Osteoblast (primary cell): ENCODE data around the gene MARK3. TPM values are rescaled to one million over a fixed set of nuclear protein-coding genes. Genes with fewer than 3 reads are reported as not detected.

Source experiments
- DNase-seq: peaks from one replicate; pipeline ENCODE4 v3.0.0; 2011; ENCODE audit warnings: low spot score, mixed read lengths; ENCODE audit not compliant: insufficient read length; ENCODE audit errors: missing footprints
- H2AFZ ChIP-seq: 2 replicates; pipeline ENCODE4 v1.6.0; 2011; ENCODE audit warnings: mild to moderate bottlenecking, low read length
- H3K27ac ChIP-seq: 2 replicates; pipeline ENCODE4 v1.5.1; 2011; ENCODE audit warnings: mild to moderate bottlenecking, low read depth, low read length, moderate library complexity
- H3K27me3 ChIP-seq: 2 replicates; pipeline ENCODE4 v1.6.0; 2012; ENCODE audit warnings: mild to moderate bottlenecking, control low read depth, inconsistent platforms, low read length, moderate library complexity; ENCODE audit not compliant: insufficient read depth
- H3K36me3 ChIP-seq: 2 replicates; pipeline ENCODE4 v1.5.1; 2011; ENCODE audit warnings: mild to moderate bottlenecking, low read length, control low read depth, moderate library complexity; ENCODE audit not compliant: insufficient read depth
- H3K4me1 ChIP-seq: 2 replicates; pipeline ENCODE4 v1.5.1; 2011; ENCODE audit warnings: mild to moderate bottlenecking, low read length, control low read depth, moderate library complexity; ENCODE audit not compliant: insufficient read depth
- H3K4me2 ChIP-seq: 2 replicates; pipeline ENCODE4 v1.6.0; 2011; ENCODE audit warnings: mild to moderate bottlenecking, low read length; ENCODE audit not compliant: insufficient read depth
- H3K4me3 ChIP-seq: fragments of 200-600 bp; sonication (generic); 3 replicates; pipeline ENCODE4 v1.5.1; 2012; ENCODE audit warnings: mild to moderate bottlenecking, low read length, inconsistent platforms; ENCODE audit not compliant: insufficient read depth
- H3K79me2 ChIP-seq: 2 replicates; pipeline ENCODE4 v1.6.0; 2012; ENCODE audit warnings: mild to moderate bottlenecking, low read length, control low read depth, inconsistent platforms; ENCODE audit not compliant: insufficient read depth
- H3K9me3 ChIP-seq: 2 replicates; pipeline ENCODE4 v1.5.1; 2011; ENCODE audit warnings: low read depth, low read length, control low read depth
- H4K20me1 ChIP-seq: 2 replicates; pipeline ENCODE4 v1.6.0; 2012; ENCODE audit warnings: mild to moderate bottlenecking, low read length, control low read depth; ENCODE audit not compliant: insufficient read depth
- CTCF ChIP-seq: IDR thresholded peaks from 2 replicates; pipeline ENCODE4 v1.5.1; 2011; ENCODE audit warnings: mild to moderate bottlenecking, low read depth, low read length, moderate library complexity; ENCODE audit errors: extremely low read depth
- total RNA-seq: library from RNA; depleted of rRNA; stranded (reverse); fragments of >200 nt; gene quantifications from 2 replicates; pipeline ENCODE4 v1.2.3, GENCODE V29; 2012

Gene MARK3
- total RNA-seq, 1 donor: 101 TPM

GRCh38 chr14:103427485-103428443, 42.5 kb downstream of the MARK3 start:
- peaks cover 15% of the 10 kb centered on the region for H4K20me1 ChIP-seq

DNA sequence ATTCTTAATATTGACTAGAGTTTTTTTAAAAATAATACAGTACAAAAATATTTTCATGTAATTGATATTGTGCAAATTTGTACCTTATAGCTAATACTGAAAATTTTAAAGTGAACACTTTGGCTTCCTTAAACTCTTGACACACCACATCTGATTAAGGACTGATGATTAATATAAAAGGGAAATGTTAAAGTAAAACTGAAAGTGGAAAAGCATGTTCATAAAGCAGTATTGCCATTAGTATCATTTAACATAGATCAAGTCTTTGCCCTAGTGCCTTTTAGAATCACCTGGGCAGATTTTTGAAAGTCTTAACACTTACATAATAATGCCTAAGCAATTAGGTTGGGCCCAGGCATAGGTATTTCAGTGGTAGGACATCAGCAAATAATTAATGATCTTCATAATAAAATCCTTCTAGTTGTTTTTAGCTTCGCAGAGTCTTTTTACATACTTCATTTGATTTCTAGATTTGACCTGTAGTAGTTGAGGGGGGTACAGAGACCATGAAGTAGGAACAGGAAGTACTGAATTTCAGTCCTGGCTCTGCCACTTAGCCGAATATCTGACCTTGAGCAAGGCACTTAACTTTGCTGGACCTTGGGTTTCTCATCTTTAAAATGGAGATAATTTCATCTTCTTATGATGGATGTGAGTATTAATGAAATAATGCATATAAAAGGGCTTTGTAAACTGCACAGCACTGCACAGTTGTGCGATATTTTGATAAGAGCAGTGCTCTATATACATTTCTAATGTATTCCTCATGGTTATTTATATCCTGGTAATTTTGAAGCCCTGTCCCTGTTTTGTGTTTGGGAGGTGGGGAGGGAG, 43.7 kb downstream of the MARK3 start:
- Histone ChIP-seq H3K4me1 (peaks cover 17% of the 10 kb centered on the region), H3K4me3 (no peak overlapping the region), H3K27ac (peak overlapping the region; percentile 69), H3K9me3 (no peaks in the 10 kb centered on the region), H3K4me2 (no peak overlapping the region), H3K36me3 (peaks cover 1% of the 10 kb centered on the region), H3K27me3 (no peaks in the 10 kb centered on the region), H4K20me1 (peaks cover 9% of the 10 kb centered on the region), H3K79me2 (peaks cover 90% of the 10 kb centered on the region), H2AFZ (no peak overlapping the region)
- no peak for DNase-seq
- TF ChIP-seq CTCF: no peak

More at GRCh38 chr14:103427485-103428443, 42.5 kb downstream of the MARK3 start:
- H3K4me2 ChIP-seq: no peak overlapping the region
- no peaks in the 10 kb centered on the region for H3K27me3 ChIP-seq
- no peaks in the 10 kb centered on the region for H3K36me3 ChIP-seq
- H3K79me2 ChIP-seq: peaks cover 90% of the 10 kb centered on the region
- no peak overlapping the region for H2AFZ ChIP-seq
- peaks cover 28% of the 10 kb centered on the region for H3K4me1 ChIP-seq
- H3K9me3 ChIP-seq: no peaks in the 10 kb centered on the region
- peak overlapping the region; percentile 69 for H3K27ac ChIP-seq
- no peak overlapping the region for H3K4me3 ChIP-seq
- no peak for DNase-seq
- no peak for TF ChIP-seq CTCF

DNA sequence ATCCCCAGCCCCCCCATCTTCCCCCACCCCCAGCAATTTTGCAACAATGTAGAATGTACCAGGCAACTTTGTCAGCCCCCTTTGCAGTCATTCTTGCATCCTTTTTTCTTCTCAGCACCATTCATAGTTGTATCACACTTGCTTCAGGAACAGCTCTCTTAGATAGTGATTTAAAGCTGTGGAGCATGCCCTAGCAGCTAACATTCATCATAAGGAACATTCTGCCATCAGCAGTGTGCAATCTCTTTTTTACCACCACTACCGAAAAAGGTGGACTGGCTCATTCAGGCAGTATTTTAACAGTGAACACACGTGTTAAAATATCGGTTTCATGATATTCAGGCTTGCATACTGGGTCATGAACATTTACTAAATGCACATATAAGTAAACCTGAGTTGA, 45.1 kb downstream of the MARK3 start:
- H3K4me2 ChIP-seq: no peak overlapping the region
- H3K9me3 ChIP-seq: no peaks in the 10 kb centered on the region
- H3K79me2 ChIP-seq: peaks cover 89% of the 10 kb centered on the region
- no peak for DNase-seq
- no peak overlapping the region for H3K27ac ChIP-seq
- peaks cover 7% of the 10 kb centered on the region for H3K36me3 ChIP-seq
- H4K20me1 ChIP-seq: peaks cover 12% of the 10 kb centered on the region
- TF ChIP-seq CTCF: no peak
- peaks cover 25% of the 10 kb centered on the region for H3K4me1 ChIP-seq
- no peak overlapping the region for H2AFZ ChIP-seq
- no peak overlapping the region for H3K4me3 ChIP-seq
- H3K27me3 ChIP-seq: no peaks in the 10 kb centered on the region
